Small intestine (tissue), 7 donors: ENCODE data around the gene JPH3. TPM values are rescaled to one million over a fixed set of nuclear protein-coding genes. Genes with fewer than 3 reads are reported as not detected.

Experiments used
- DNase-seq, 2 donors: peaks; one replicate each; pipeline versions ENCODE4 v3.0.0 to v3.0.0-alpha.2; 2013
- FAIRE-seq: peaks from 2 replicates; lab custom pipeline; 2012; peaks lifted over from hg19 to GRCh38; lab: Jason Lieb, UNC
- H3K27ac ChIP-seq, 3 donors: one replicate each; pipeline ENCODE4 v1.5.1; 2013; ENCODE audit warnings: low read length in 2 of 3, mild to moderate bottlenecking in 2 of 3, control low read depth in 1 of 3, inconsistent platforms in 1 of 3, low read depth in 1 of 3, moderate library complexity in 1 of 3
- H3K27me3 ChIP-seq, 3 donors: one replicate each; pipeline ENCODE4 v1.6.1; 2013; ENCODE audit warnings: low read length in 3 of 3, inconsistent platforms in 1 of 3; ENCODE audit not compliant: control insufficient read depth in 3 of 3, insufficient read depth in 3 of 3
- H3K36me3 ChIP-seq, 3 donors: one replicate each; pipeline ENCODE4 v1.6.1; 2013; ENCODE audit warnings: low read length in 3 of 3, inconsistent platforms in 1 of 3, low read depth in 1 of 3, mild to moderate bottlenecking in 1 of 3, moderate library complexity in 1 of 3; ENCODE audit not compliant: control insufficient read depth in 3 of 3, insufficient read depth in 2 of 3
- H3K4me1 ChIP-seq, 3 donors: one replicate each; pipeline ENCODE4 v1.6.1; 2013; ENCODE audit warnings: low read length in 2 of 3, inconsistent platforms in 1 of 3, low read depth in 1 of 3, mild to moderate bottlenecking in 1 of 3, moderate library complexity in 1 of 3; ENCODE audit not compliant: control insufficient read depth in 3 of 3, insufficient read depth in 2 of 3
- H3K4me3 ChIP-seq, 3 donors: one replicate each; pipeline ENCODE4 v1.5.1; 2013; ENCODE audit warnings: low read length in 3 of 3, control low read depth in 1 of 3, inconsistent platforms in 1 of 3, low read depth in 1 of 3, mild to moderate bottlenecking in 1 of 3, moderate library complexity in 1 of 3
- H3K9me3 ChIP-seq, 2 donors: one replicate each; pipeline ENCODE4 v1.6.1; 2013; ENCODE audit warnings: low read depth in 1 of 2, low read length in 1 of 2; ENCODE audit not compliant: control insufficient read depth in 2 of 2, insufficient read depth in 1 of 2
- WGBS, 3 donors: extraction: QIAGEN DNeasy Blood & Tissue Kit; methylation state at CpG; one replicate each; pipeline ENCODE4 v1.1.7; 2013; 5-methylcytosine and 5-hydroxymethylcytosine counted together
- polyA plus RNA-seq, 4 donors: library from polyadenylated mRNA; stranded (reverse) in 3 of 4; unstranded in 1 of 4; fragments of 200-250 nt in 3 of 4; fragments of 120-200 nt in 1 of 4; gene quantifications; one replicate each; pipeline versions ENCODE4 v1.2.1 to v1.2.3, GENCODE V29; 2013
- donor health status: healthy with polysubstance abuse.
- donor health status: control.
- donor health status: control.
- donor health status: Bipolar disorder and iron deficiency.
- donor health status: healthy.

JPH3 gene
- polyA plus RNA-seq, 4 donors: 0.22 to 2.4 TPM; not detected in 2

- Histone ChIP-seq H3K27ac (no peak overlapping the region), H3K4me1 (no peaks in the 10 kb centered on the region), H3K4me3 (no peak overlapping the region), H3K9me3 (no peaks in the 10 kb centered on the region), H3K27me3 (peaks cover 0 to 37% (median 7%) of the 10 kb centered on the region in 3 donors), H3K36me3 (no peaks in the 10 kb centered on the region)
- FAIRE-seq: no peak
- WGBS, 3 donors: 59 to 66% (median 63%) methylated on average over 22 of the region's 22 CpGs
- DNase-seq: no peak
Measured at GRCh38 chr16:87586201-87586782, 16.0 kb upstream of the JPH3 start.

- no peaks in the 10 kb centered on the region for H3K9me3 ChIP-seq
- no peak overlapping the region for H3K4me3 ChIP-seq
- FAIRE-seq (no peak), DNase-seq (no peak)
- peaks cover 0 to 32% (median 7%) of the 10 kb centered on the region in 3 donors for H3K27me3 ChIP-seq
- no peaks in the 10 kb centered on the region for H3K36me3 ChIP-seq
- H3K4me1 ChIP-seq: no peaks in the 10 kb centered on the region
- WGBS, 3 donors: 63 to 81% (median 65%) methylated on average over 9 of the region's 9 CpGs
- H3K27ac ChIP-seq: no peak overlapping the region
Measured at GRCh38 chr16:87587636-87588035, 14.7 kb upstream of the JPH3 start.

- peaks cover 0 to 2% of the 10 kb centered on the region in 2 donors for H3K9me3 ChIP-seq
- H3K27me3 ChIP-seq: peaks cover 0 to 17% (median 3%) of the 10 kb centered on the region in 3 donors
- FAIRE-seq (no peak), DNase-seq (no peak)
- H3K27ac ChIP-seq: no peak overlapping the region
- H3K4me3 ChIP-seq: no peak overlapping the region
- 77 to 82% (median 79%) methylated on average over 21 of the region's 21 CpGs for WGBS, 3 donors
- H3K4me1 ChIP-seq: no peaks in the 10 kb centered on the region
- H3K36me3 ChIP-seq: no peaks in the 10 kb centered on the region
Measured at GRCh38 chr16:87592018-87592712, 10.1 kb upstream of the JPH3 start.

- no peak for DNase-seq
- H3K9me3 ChIP-seq: peaks cover 0 to 2% of the 10 kb centered on the region in 2 donors
- H3K27me3 ChIP-seq: peaks cover 0 to 10% (median 7%) of the 10 kb centered on the region in 3 donors
- H3K4me3 ChIP-seq: no peak overlapping the region
- no peak overlapping the region for H3K27ac ChIP-seq
- no peaks in the 10 kb centered on the region for H3K36me3 ChIP-seq
- H3K4me1 ChIP-seq: no peaks in the 10 kb centered on the region
- no peak for FAIRE-seq
- 87 to 90% (median 88%) methylated on average over 10 of the region's 10 CpGs for WGBS, 3 donors
Measured at GRCh38 chr16:87593710-87594258, 8.5 kb upstream of the JPH3 start.

- Histone ChIP-seq H3K9me3 (peaks cover 0 to 2% of the 10 kb centered on the region in 2 donors), H3K4me3 (no peak overlapping the region), H3K4me1 (no peaks in the 10 kb centered on the region), H3K27me3 (peaks cover 0 to 19% (median 19%) of the 10 kb centered on the region in 3 donors), H3K36me3 (no peaks in the 10 kb centered on the region), H3K27ac (no peak overlapping the region)
- FAIRE-seq (no peak), DNase-seq (no peak)
- WGBS, 3 donors: 71 to 81% (median 72%) methylated on average over 5 of the region's 5 CpGs
Measured at GRCh38 chr16:87595712-87596111, 6.6 kb upstream of the JPH3 start.

GRCh38 chr16:87597324-87597830 lies 4.9 kb upstream of the JPH3 start:
- Histone ChIP-seq H3K27ac (no peak overlapping the region), H3K4me1 (no peaks in the 10 kb centered on the region), H3K4me3 (no peak overlapping the region), H3K36me3 (no peaks in the 10 kb centered on the region), H3K27me3 (peaks cover 0 to 30% (median 25%) of the 10 kb centered on the region in 3 donors), H3K9me3 (peaks cover 0 to 2% of the 10 kb centered on the region in 2 donors)
- no peak for DNase-seq
- no peak for FAIRE-seq
- 93 to 95% (median 95%) methylated on average over 6 of the region's 6 CpGs for WGBS, 3 donors

- WGBS, 3 donors: 74 to 81% (median 78%) methylated on average over 5 of the region's 5 CpGs
- H3K36me3 ChIP-seq: no peaks in the 10 kb centered on the region
- no peak overlapping the region for H3K4me3 ChIP-seq
- H3K4me1 ChIP-seq: no peaks in the 10 kb centered on the region
- H3K27me3 ChIP-seq: peaks cover 2 to 37% (median 29%) of the 10 kb centered on the region in 3 donors
- H3K27ac ChIP-seq: no peak overlapping the region
- DNase-seq: no peak
- peaks cover 0 to 2% of the 10 kb centered on the region in 2 donors for H3K9me3 ChIP-seq
- FAIRE-seq: no peak
Measured at GRCh38 chr16:87598431-87598830, 3.9 kb upstream of the JPH3 start.

- Histone ChIP-seq H3K4me3 (no peak overlapping the region), H3K27me3 (peaks cover 14 to 55% (median 41%) of the 10 kb centered on the region in 3 donors), H3K9me3 (no peaks in the 10 kb centered on the region), H3K27ac (no peak overlapping the region), H3K4me1 (no peaks in the 10 kb centered on the region), H3K36me3 (no peaks in the 10 kb centered on the region)
- WGBS, 3 donors: 67 to 72% (median 67%) methylated on average over 6 of the region's 6 CpGs
- no peak for DNase-seq
- FAIRE-seq: no peak
Measured at GRCh38 chr16:87600246-87600645, 2.1 kb upstream of the JPH3 start.
